ENCODE results near the gene RAP1GAP2. TPM values are rescaled to one million over a fixed set of nuclear protein-coding genes. Genes with fewer than 3 reads are reported as not detected.

Gene RAP1GAP2
- total and polyA plus RNA-seq, 7 donors: 4.8 to 14.7 (median 12.5) TPM

GRCh38 chr17:2798678-2799077 lies 2.4 kb downstream of the RAP1GAP2 start:
- intact Hi-C loops (cut with DNase I): no loop called here
- TF ChIP-seq EP300 (IDR thresholded peaks at IDR 0.05) (no peak), CTCF (IDR thresholded peaks at IDR 0.05) (no peak), POLR2AphosphoS5 (IDR thresholded peaks at IDR 0.05) (no peak), POLR2A (IDR thresholded peaks at IDR 0.05) (no peak)
- no peak for DNase-seq
- H3K36me3 ChIP-seq: no peaks in the 10 kb centered on the region
- no peak overlapping the region for H3K27ac ChIP-seq
- H3K4me3 ChIP-seq: no peak overlapping the region
- H3K9me3 ChIP-seq: no peaks in the 10 kb centered on the region
- WGBS, 2 donors: 58 to 70% methylated on average over 11 of the region's 11 CpGs
- H3K4me1 ChIP-seq: no peaks in the 10 kb centered on the region
- peaks cover 0 to 37% (median 8%) of the 10 kb centered on the region in 3 donors for H3K27me3 ChIP-seq

GRCh38 chr17:2799653-2800052 lies 3.4 kb downstream of the RAP1GAP2 start:
- 94 to 95% methylated on average over 7 of the region's 7 CpGs for WGBS, 2 donors
- intact Hi-C loops (cut with DNase I): no loop called here
- H3K27me3 ChIP-seq: peaks cover 0 to 37% (median 8%) of the 10 kb centered on the region in 3 donors

GRCh38 chr17:2800367-2800766 lies 4.1 kb downstream of the RAP1GAP2 start:
- Histone ChIP-seq H3K36me3 (no peaks in the 10 kb centered on the region), H3K27ac (no peak overlapping the region), H3K27me3 (peaks cover 0 to 35% (median 8%) of the 10 kb centered on the region in 3 donors), H3K9me3 (no peaks in the 10 kb centered on the region), H3K4me1 (no peaks in the 10 kb centered on the region), H3K4me3 (no peak overlapping the region)
- WGBS, 2 donors: 79 to 89% methylated on average over 11 of the region's 11 CpGs
- TF ChIP-seq CTCF (IDR thresholded peaks at IDR 0.05) (no peak), POLR2AphosphoS5 (IDR thresholded peaks at IDR 0.05) (no peak), EP300 (IDR thresholded peaks at IDR 0.05) (no peak), POLR2A (IDR thresholded peaks at IDR 0.05) (no peak)
- intact Hi-C loops (cut with DNase I): no loop called here
- no peak for DNase-seq

More at GRCh38 chr17:2799653-2800052, 3.4 kb downstream of the RAP1GAP2 start:
- Histone ChIP-seq H3K4me3 (no peak overlapping the region), H3K27ac (no peak overlapping the region), H3K36me3 (no peaks in the 10 kb centered on the region), H3K9me3 (no peaks in the 10 kb centered on the region), H3K4me1 (no peaks in the 10 kb centered on the region)
- TF ChIP-seq CTCF (IDR thresholded peaks at IDR 0.05) (no peak), EP300 (IDR thresholded peaks at IDR 0.05) (no peak), POLR2A (IDR thresholded peaks at IDR 0.05) (no peak), POLR2AphosphoS5 (IDR thresholded peaks at IDR 0.05) (no peak)
- DNase-seq: no peak

- intact Hi-C loops (cut with DNase I): no loop called here
Measured at GRCh38 chr17:2801841-2802240, 5.6 kb downstream of the RAP1GAP2 start.

More at GRCh38 chr17:2801841-2802240, 5.6 kb downstream of the RAP1GAP2 start:
- H3K4me1 ChIP-seq: no peaks in the 10 kb centered on the region
- no peak for DNase-seq
- H3K27ac ChIP-seq: no peak overlapping the region
- H3K27me3 ChIP-seq: peaks cover 0 to 22% (median 8%) of the 10 kb centered on the region in 3 donors
- no peak for TF ChIP-seq POLR2AphosphoS5 (IDR thresholded peaks at IDR 0.05)
- no peak for TF ChIP-seq EP300 (IDR thresholded peaks at IDR 0.05)
- TF ChIP-seq CTCF (IDR thresholded peaks at IDR 0.05): no peak
- no peak for TF ChIP-seq POLR2A (IDR thresholded peaks at IDR 0.05)
- no peaks in the 10 kb centered on the region for H3K9me3 ChIP-seq
- H3K36me3 ChIP-seq: no peaks in the 10 kb centered on the region
- 76 to 80% methylated on average over 6 of the region's 6 CpGs for WGBS, 2 donors
- H3K4me3 ChIP-seq: no peak overlapping the region

Measured in sigmoid colon (tissue), 7 donors.